HepG2 (cell line): ENCODE results near the gene MTFR1L. TPM values are rescaled to one million over a fixed set of nuclear protein-coding genes. Genes with fewer than 3 reads are reported as not detected.

Experiments used
- EHMT2 ChIP-seq: fragments of 200-600 bp; sonication (generic); IDR thresholded peaks from 2 replicates; pipeline ENCODE4 v1.7.0; 2017; ENCODE audit warnings: antibody characterized with exemption, low read depth, low read length, borderline replicate concordance
- HNF4A ChIP-seq: sonication (generic); formaldehyde crosslinking; IDR thresholded peaks from 2 replicates; pipeline ENCODE4 v1.4.0; 2020; ENCODE audit warnings: missing genetic modification reagents
- NR2F2 ChIP-seq: IDR thresholded peaks from 2 replicates; pipeline ENCODE4 v1.6.1; 2012; ENCODE audit warnings: low read depth, inconsistent platforms, borderline replicate concordance
- NR2F6 ChIP-seq, 2 experiments: IDR thresholded peaks; 2 replicates each; pipeline ENCODE4 v1.6.1; 2016; ENCODE audit warnings: antibody characterized with exemption in 1 of 2, mild to moderate bottlenecking in 1 of 2
- PRPF4 ChIP-seq: fragments of 200-400 bp; formaldehyde crosslinking; IDR thresholded peaks from 2 replicates; pipeline ENCODE4 v1.6.1; 2016; ENCODE audit warnings: low read length, low read depth; ENCODE audit not compliant: poor library complexity, severe bottlenecking
- SOX5 ChIP-seq: IDR thresholded peaks from 2 replicates; pipeline ENCODE4 v1.6.1; 2016; ENCODE audit warnings: borderline replicate concordance
- ZBTB20 ChIP-seq: sonication (generic); formaldehyde crosslinking; IDR thresholded peaks from 2 replicates; pipeline ENCODE4 v1.8.1; 2023; ENCODE audit warnings: missing genetic modification reagents, low read depth, mild to moderate bottlenecking, borderline replicate concordance
- ZMYM2 ChIP-seq: sonication (generic); formaldehyde crosslinking; IDR thresholded peaks from 2 replicates; pipeline ENCODE4 v1.8.0; 2022; ENCODE audit warnings: mild to moderate bottlenecking, missing genetic modification reagents
- ZNF572 ChIP-seq: sonication (generic); formaldehyde crosslinking; IDR thresholded peaks from 2 replicates; pipeline ENCODE4 v1.5.1; 2020; ENCODE audit warnings: mild to moderate bottlenecking, missing genetic modification reagents
- polyA plus RNA-seq, 8 experiments: library from polyadenylated mRNA; depleted of rRNA in 3 of 8; stranded (reverse) in 7 of 8; unstranded in 1 of 8; fragments of >200 nt; fragmentation: Illumina TruSeq in 4 of 8; extraction: Trizol in 4 of 8; gene quantifications; 2 replicates each; pipeline versions ENCODE4 v1.2.1 to v1.2.3, GENCODE V29; 2011 to 2016; ENCODE audit warnings: low read depth in 4 of 8, missing spikeins in 1 of 8, mixed read lengths in 1 of 8; ENCODE audit not compliant: insufficient read depth in 1 of 8
- total RNA-seq, 5 experiments: library from RNA; depleted of rRNA; stranded (reverse); fragments of >200 nt; fragmentation: Illumina TruSeq; extraction: Trizol; gene quantifications; 2 replicates each; pipeline ENCODE4 v1.2.3, GENCODE V29; 2016; ENCODE audit warnings: low read depth in 1 of 5
- TF ChIP-seq, protein P1 (sequence below): sonication (generic); formaldehyde crosslinking; IDR thresholded peaks from 2 replicates; pipeline ENCODE4 v1.5.1; 2020; ENCODE audit warnings: mild to moderate bottlenecking, missing genetic modification reagents, moderate library complexity
- TF ChIP-seq, protein P2 (sequence below): sonication (generic); formaldehyde crosslinking; IDR thresholded peaks from 2 replicates; pipeline ENCODE4 v1.4.0; 2020; ENCODE audit warnings: missing genetic modification reagents, mild to moderate bottlenecking, borderline replicate concordance
- TF ChIP-seq, protein P3 (sequence below): sonication (generic); formaldehyde crosslinking; IDR thresholded peaks from 2 replicates; pipeline ENCODE4 v1.4.0; 2020; ENCODE audit warnings: missing genetic modification reagents
- TF ChIP-seq, protein P4 (sequence below): sonication (generic); formaldehyde crosslinking; IDR thresholded peaks from 2 replicates; pipeline ENCODE4 v1.5.0; 2020; ENCODE audit warnings: missing genetic modification reagents
- TF ChIP-seq, protein P5 (sequence below), 2 experiments: sonication (generic) in 1 of 2; formaldehyde crosslinking in 1 of 2; IDR thresholded peaks; 2 replicates each; pipeline versions ENCODE4 v1.6.1 to v1.9.0; 2014 to 2022; ENCODE audit warnings: antibody characterized with exemption in 1 of 2, borderline replicate concordance in 1 of 2, inconsistent platforms in 1 of 2, low read depth in 1 of 2, missing genetic modification reagents in 1 of 2

Gene MTFR1L
- total and polyA plus RNA-seq, 2 of the 13 experiments (the other 11 are each of a cell fraction or from before 2014, with no cell fraction given): 38.0 to 55.7 TPM

DNA sequence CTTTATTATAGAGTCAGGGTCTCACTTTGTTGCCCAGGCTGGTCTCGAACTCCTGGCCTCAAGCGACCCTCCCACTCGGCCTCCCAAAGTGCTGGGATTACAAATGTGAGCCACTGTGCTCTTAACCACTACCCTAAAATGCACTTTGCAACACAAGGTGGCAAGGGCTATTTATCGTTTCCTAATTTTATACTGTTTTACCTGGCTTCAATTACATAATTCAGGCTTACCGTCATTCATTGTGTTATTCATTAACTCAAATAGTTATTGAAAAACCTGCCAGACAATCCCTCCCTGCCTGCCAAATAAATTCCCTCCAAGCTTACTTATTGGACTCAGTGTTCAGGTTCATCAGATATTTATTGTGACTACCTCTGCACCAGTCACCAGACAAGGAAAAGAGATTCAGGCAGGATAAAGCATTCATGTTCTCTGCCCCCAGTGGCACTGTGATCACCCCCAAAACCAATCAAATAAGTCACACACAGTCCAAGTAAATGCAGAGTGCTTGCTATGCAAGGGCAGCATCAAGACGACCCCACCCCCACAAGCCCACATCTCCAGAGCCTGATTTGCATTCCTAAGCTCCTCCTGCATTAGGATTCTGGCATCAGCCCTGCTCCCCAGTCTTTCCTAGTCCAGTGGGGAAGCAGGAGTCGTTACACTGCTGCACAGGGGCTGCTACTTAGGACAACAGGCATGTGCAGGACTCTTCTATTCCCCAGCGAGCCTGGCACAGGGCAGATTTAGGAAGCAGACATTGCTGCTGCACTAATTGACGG is 47.6 kb downstream of the MTFR1L start (continued):
- TF ChIP-seq, protein P1, sequence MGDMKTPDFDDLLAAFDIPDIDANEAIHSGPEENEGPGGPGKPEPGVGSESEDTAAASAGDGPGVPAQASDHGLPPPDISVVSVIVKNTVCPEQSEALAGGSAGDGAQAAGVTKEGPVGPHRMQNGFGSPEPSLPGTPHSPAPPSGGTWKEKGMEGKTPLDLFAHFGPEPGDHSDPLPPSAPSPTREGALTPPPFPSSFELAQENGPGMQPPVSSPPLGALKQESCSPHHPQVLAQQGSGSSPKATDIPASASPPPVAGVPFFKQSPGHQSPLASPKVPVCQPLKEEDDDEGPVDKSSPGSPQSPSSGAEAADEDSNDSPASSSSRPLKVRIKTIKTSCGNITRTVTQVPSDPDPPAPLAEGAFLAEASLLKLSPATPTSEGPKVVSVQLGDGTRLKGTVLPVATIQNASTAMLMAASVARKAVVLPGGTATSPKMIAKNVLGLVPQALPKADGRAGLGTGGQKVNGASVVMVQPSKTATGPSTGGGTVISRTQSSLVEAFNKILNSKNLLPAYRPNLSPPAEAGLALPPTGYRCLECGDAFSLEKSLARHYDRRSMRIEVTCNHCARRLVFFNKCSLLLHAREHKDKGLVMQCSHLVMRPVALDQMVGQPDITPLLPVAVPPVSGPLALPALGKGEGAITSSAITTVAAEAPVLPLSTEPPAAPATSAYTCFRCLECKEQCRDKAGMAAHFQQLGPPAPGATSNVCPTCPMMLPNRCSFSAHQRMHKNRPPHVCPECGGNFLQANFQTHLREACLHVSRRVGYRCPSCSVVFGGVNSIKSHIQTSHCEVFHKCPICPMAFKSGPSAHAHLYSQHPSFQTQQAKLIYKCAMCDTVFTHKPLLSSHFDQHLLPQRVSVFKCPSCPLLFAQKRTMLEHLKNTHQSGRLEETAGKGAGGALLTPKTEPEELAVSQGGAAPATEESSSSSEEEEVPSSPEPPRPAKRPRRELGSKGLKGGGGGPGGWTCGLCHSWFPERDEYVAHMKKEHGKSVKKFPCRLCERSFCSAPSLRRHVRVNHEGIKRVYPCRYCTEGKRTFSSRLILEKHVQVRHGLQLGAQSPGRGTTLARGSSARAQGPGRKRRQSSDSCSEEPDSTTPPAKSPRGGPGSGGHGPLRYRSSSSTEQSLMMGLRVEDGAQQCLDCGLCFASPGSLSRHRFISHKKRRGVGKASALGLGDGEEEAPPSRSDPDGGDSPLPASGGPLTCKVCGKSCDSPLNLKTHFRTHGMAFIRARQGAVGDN (CRISPR knock-in tag): peak; percentile 41
- TF ChIP-seq SOX5 (CRISPR knock-in tag) (peak; percentile 48; the same call in 1 of the 2 replicates), ZBTB20 (no peak), ZNF572 (CRISPR knock-in tag) (no peak), ZMYM2 (CRISPR knock-in tag) (no peak), NR2F6 (IDR thresholded peaks at IDR 0.05) (no peak), NR2F6 (CRISPR knock-in tag; IDR thresholded peaks at IDR 0.05) (no peak), EHMT2 (no peak; the same call in 1 of the 2 replicates), HNF4A (CRISPR knock-in tag) (no peak), NR2F2 (no peak), PRPF4 (no peak)
- TF ChIP-seq, protein P2, sequence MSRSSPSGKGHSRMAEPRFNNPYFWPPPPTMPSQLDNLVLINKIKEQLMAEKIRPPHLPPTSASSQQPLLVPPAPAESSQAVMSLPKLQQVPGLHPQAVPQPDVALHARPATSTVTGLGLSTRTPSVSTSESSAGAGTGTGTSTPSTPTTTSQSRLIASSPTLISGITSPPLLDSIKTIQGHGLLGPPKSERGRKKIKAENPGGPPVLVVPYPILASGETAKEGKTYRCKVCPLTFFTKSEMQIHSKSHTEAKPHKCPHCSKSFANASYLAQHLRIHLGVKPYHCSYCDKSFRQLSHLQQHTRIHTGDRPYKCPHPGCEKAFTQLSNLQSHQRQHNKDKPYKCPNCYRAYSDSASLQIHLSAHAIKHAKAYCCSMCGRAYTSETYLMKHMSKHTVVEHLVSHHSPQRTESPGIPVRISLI (CRISPR knock-in tag): no peak
- TF ChIP-seq, protein P3, sequence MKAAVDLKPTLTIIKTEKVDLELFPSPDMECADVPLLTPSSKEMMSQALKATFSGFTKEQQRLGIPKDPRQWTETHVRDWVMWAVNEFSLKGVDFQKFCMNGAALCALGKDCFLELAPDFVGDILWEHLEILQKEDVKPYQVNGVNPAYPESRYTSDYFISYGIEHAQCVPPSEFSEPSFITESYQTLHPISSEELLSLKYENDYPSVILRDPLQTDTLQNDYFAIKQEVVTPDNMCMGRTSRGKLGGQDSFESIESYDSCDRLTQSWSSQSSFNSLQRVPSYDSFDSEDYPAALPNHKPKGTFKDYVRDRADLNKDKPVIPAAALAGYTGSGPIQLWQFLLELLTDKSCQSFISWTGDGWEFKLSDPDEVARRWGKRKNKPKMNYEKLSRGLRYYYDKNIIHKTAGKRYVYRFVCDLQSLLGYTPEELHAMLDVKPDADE (CRISPR knock-in tag): no peak
- TF ChIP-seq, protein P4, sequence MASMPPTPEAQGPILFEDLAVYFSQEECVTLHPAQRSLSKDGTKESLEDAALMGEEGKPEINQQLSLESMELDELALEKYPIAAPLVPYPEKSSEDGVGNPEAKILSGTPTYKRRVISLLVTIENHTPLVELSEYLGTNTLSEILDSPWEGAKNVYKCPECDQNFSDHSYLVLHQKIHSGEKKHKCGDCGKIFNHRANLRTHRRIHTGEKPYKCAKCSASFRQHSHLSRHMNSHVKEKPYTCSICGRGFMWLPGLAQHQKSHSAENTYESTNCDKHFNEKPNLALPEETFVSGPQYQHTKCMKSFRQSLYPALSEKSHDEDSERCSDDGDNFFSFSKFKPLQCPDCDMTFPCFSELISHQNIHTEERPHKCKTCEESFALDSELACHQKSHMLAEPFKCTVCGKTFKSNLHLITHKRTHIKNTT (CRISPR knock-in tag): no peak
- TF ChIP-seq, protein P5, sequence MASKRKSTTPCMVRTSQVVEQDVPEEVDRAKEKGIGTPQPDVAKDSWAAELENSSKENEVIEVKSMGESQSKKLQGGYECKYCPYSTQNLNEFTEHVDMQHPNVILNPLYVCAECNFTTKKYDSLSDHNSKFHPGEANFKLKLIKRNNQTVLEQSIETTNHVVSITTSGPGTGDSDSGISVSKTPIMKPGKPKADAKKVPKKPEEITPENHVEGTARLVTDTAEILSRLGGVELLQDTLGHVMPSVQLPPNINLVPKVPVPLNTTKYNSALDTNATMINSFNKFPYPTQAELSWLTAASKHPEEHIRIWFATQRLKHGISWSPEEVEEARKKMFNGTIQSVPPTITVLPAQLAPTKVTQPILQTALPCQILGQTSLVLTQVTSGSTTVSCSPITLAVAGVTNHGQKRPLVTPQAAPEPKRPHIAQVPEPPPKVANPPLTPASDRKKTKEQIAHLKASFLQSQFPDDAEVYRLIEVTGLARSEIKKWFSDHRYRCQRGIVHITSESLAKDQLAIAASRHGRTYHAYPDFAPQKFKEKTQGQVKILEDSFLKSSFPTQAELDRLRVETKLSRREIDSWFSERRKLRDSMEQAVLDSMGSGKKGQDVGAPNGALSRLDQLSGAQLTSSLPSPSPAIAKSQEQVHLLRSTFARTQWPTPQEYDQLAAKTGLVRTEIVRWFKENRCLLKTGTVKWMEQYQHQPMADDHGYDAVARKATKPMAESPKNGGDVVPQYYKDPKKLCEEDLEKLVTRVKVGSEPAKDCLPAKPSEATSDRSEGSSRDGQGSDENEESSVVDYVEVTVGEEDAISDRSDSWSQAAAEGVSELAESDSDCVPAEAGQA (IDR thresholded peaks at IDR 0.05; ENCODE audit: low read depth): no peak
- TF ChIP-seq, protein P5 (CRISPR knock-in tag; IDR thresholded peaks at IDR 0.05; ENCODE audit: borderline replicate concordance): no peak
